HepG2 (cell line): ENCODE data around the gene RABGAP1L. TPM values are rescaled to one million over a fixed set of nuclear protein-coding genes. Genes with fewer than 3 reads are reported as not detected.
A peak's percentile ranks its signal among the peaks of the same experiment; 100 is the strongest.

Experiments
- FLYWCH1 ChIP-seq: sonication (generic); formaldehyde crosslinking; IDR thresholded peaks from 2 replicates; pipeline ENCODE4 v1.8.1; 2023; ENCODE audit warnings: mild to moderate bottlenecking, missing genetic modification reagents
- FOXA3 ChIP-seq: IDR thresholded peaks from 2 replicates; pipeline ENCODE4 v1.6.1; 2016; ENCODE audit warnings: missing genetic modification reagents, missing compliant biosample characterization
- MYNN ChIP-seq: sonication (generic); formaldehyde crosslinking; IDR thresholded peaks from 2 replicates; pipeline ENCODE4 v1.4.0; 2020; ENCODE audit warnings: mild to moderate bottlenecking, low read depth, missing genetic modification reagents
- SP5 ChIP-seq: IDR thresholded peaks from 2 replicates; pipeline ENCODE4 v1.6.1; 2016; ENCODE audit warnings: low read depth, borderline replicate concordance
- SRSF4 ChIP-seq: fragments of 200-400 bp; formaldehyde crosslinking; IDR thresholded peaks from one replicate; pipeline ENCODE4 v1.6.1; 2018; ENCODE audit warnings: mild to moderate bottlenecking, low read depth, low read length, moderate library complexity; ENCODE audit not compliant: poor library complexity, severe bottlenecking
- TP53 ChIP-seq: sonication (generic); formaldehyde crosslinking; conservative IDR thresholded peaks from 2 replicates; pipeline ENCODE4 v1.4.0; 2020; ENCODE audit warnings: missing genetic modification reagents
- ZFP82 ChIP-seq: sonication (generic); formaldehyde crosslinking; IDR thresholded peaks from 2 replicates; pipeline ENCODE4 v1.5.1; 2020; ENCODE audit warnings: mild to moderate bottlenecking, missing genetic modification reagents, borderline replicate concordance
- ZNF230 ChIP-seq: sonication (generic); formaldehyde crosslinking; IDR thresholded peaks from 2 replicates; pipeline ENCODE4 v1.4.0; 2020; ENCODE audit warnings: mild to moderate bottlenecking, missing genetic modification reagents
- ZNF44 ChIP-seq: sonication (generic); formaldehyde crosslinking; IDR thresholded peaks from 2 replicates; pipeline ENCODE4 v1.5.1; 2020; ENCODE audit warnings: mild to moderate bottlenecking, missing genetic modification reagents
- ZNF556 ChIP-seq: sonication (generic); formaldehyde crosslinking; IDR thresholded peaks from 2 replicates; pipeline ENCODE4 v1.4.0; 2020; ENCODE audit warnings: mild to moderate bottlenecking, missing genetic modification reagents, borderline replicate concordance
- ZNF879 ChIP-seq: sonication (generic); formaldehyde crosslinking; IDR thresholded peaks from 2 replicates; pipeline ENCODE4 v1.8.1; 2023; ENCODE audit warnings: missing genetic modification reagents
- polyA plus RNA-seq, 8 experiments: library from polyadenylated mRNA; depleted of rRNA in 3 of 8; stranded (reverse) in 7 of 8; unstranded in 1 of 8; fragments of >200 nt; fragmentation: Illumina TruSeq in 4 of 8; extraction: Trizol in 4 of 8; gene quantifications; 2 replicates each; pipeline versions ENCODE4 v1.2.1 to v1.2.3, GENCODE V29; 2011 to 2016; ENCODE audit warnings: low read depth in 4 of 8, missing spikeins in 1 of 8, mixed read lengths in 1 of 8; ENCODE audit not compliant: insufficient read depth in 1 of 8
- total RNA-seq, 5 experiments: library from RNA; depleted of rRNA; stranded (reverse); fragments of >200 nt; fragmentation: Illumina TruSeq; extraction: Trizol; gene quantifications; 2 replicates each; pipeline ENCODE4 v1.2.3, GENCODE V29; 2016; ENCODE audit warnings: low read depth in 1 of 5
- TF ChIP-seq, protein P1 (sequence below): fragments of 450-650 bp; IDR thresholded peaks from 2 replicates; pipeline ENCODE4 v1.6.1; 2017; ENCODE audit warnings: mild to moderate bottlenecking
- TF ChIP-seq, protein P2 (sequence below): sonication (generic); formaldehyde crosslinking; conservative IDR thresholded peaks from 2 replicates; pipeline ENCODE4 v1.8.1; 2023; ENCODE audit warnings: missing genetic modification reagents
- TF ChIP-seq, protein P3 (sequence below): sonication (generic); formaldehyde crosslinking; IDR thresholded peaks from 2 replicates; pipeline ENCODE4 v1.4.0; 2020; ENCODE audit warnings: missing genetic modification reagents, borderline replicate concordance
- TF ChIP-seq, protein P4 (sequence below): sonication (generic); formaldehyde crosslinking; IDR thresholded peaks from 2 replicates; pipeline ENCODE4 v1.8.0; 2022; ENCODE audit warnings: low read depth, missing genetic modification reagents
- TF ChIP-seq, protein P5 (sequence below): sonication (generic); formaldehyde crosslinking; IDR thresholded peaks from 2 replicates; pipeline ENCODE4 v1.4.0; 2020; ENCODE audit warnings: missing genetic modification reagents, borderline replicate concordance

The RABGAP1L gene
- total and polyA plus RNA-seq, 2 of the 13 experiments (the other 11 are each of a cell fraction or from before 2014, with no cell fraction given), result 7.9 to 22.6 TPM

DNA sequence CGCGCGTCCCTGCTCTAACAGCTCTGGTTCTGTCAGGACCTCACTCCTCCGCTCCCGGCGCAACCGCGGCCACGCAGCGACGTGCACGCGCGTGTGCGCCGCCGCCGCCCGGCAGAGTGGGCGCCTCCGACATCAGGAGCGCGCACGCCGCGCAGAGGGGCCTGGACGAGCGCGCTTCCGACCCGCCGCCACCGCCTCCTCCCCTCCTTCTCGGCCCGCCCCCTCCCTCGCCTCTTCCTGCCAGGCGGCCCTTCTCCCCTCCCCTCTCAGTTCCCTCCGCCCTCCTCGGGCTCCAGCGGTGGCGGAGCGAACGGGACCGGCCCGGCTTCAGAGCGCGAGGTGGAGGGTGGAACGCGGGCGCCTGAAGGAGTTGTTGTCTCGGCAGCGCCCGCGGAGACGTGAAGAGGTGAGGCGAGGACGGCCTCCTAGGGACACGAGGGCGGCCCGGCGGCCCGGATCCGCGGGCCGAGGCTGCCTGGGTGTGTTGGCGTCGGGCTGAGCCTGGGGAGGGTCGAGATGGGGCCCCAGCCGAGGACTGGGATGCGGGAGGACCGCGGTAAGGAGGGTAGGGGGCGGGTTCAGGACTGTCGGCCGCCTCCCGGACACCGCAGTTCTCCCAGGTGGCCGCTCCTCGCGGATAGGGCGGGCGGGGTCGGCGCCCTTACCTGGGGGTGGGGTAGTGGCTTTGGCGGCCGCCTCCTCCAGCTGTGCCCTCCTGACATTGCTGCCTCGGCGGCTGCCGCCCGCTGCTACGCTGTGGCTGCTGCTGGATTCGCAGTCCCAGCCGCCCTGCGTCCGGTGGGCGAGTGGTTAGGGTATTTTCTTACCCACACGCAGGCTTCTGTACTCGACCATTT lies at the start of gene RABGAP1L (continued):
- TF ChIP-seq, protein P1, sequence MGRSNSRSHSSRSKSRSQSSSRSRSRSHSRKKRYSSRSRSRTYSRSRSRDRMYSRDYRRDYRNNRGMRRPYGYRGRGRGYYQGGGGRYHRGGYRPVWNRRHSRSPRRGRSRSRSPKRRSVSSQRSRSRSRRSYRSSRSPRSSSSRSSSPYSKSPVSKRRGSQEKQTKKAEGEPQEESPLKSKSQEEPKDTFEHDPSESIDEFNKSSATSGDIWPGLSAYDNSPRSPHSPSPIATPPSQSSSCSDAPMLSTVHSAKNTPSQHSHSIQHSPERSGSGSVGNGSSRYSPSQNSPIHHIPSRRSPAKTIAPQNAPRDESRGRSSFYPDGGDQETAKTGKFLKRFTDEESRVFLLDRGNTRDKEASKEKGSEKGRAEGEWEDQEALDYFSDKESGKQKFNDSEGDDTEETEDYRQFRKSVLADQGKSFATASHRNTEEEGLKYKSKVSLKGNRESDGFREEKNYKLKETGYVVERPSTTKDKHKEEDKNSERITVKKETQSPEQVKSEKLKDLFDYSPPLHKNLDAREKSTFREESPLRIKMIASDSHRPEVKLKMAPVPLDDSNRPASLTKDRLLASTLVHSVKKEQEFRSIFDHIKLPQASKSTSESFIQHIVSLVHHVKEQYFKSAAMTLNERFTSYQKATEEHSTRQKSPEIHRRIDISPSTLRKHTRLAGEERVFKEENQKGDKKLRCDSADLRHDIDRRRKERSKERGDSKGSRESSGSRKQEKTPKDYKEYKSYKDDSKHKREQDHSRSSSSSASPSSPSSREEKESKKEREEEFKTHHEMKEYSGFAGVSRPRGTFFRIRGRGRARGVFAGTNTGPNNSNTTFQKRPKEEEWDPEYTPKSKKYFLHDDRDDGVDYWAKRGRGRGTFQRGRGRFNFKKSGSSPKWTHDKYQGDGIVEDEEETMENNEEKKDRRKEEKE, result no peak
- no peak for TF ChIP-seq MYNN (CRISPR knock-in tag)
- TF ChIP-seq, protein P2, sequence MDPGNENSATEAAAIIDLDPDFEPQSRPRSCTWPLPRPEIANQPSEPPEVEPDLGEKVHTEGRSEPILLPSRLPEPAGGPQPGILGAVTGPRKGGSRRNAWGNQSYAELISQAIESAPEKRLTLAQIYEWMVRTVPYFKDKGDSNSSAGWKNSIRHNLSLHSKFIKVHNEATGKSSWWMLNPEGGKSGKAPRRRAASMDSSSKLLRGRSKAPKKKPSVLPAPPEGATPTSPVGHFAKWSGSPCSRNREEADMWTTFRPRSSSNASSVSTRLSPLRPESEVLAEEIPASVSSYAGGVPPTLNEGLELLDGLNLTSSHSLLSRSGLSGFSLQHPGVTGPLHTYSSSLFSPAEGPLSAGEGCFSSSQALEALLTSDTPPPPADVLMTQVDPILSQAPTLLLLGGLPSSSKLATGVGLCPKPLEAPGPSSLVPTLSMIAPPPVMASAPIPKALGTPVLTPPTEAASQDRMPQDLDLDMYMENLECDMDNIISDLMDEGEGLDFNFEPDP (CRISPR knock-in tag), result no peak
- TF ChIP-seq ZNF230 (CRISPR knock-in tag), result no peak
- no peak for TF ChIP-seq TP53 (CRISPR knock-in tag)
- TF ChIP-seq ZFP82 (CRISPR knock-in tag), result no peak
- TF ChIP-seq, protein P3, sequence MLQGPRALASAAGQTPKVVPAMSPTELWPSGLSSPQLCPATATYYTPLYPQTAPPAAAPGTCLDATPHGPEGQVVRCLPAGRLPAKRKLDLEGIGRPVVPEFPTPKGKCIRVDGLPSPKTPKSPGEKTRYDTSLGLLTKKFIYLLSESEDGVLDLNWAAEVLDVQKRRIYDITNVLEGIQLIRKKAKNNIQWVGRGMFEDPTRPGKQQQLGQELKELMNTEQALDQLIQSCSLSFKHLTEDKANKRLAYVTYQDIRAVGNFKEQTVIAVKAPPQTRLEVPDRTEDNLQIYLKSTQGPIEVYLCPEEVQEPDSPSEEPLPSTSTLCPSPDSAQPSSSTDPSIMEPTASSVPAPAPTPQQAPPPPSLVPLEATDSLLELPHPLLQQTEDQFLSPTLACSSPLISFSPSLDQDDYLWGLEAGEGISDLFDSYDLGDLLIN, result no peak; the same call in 1 of the 2 replicates
- peak; percentile 47; the same call in 1 of the 2 replicates for TF ChIP-seq SP5 (CRISPR knock-in tag)
- TF ChIP-seq, protein P4, sequence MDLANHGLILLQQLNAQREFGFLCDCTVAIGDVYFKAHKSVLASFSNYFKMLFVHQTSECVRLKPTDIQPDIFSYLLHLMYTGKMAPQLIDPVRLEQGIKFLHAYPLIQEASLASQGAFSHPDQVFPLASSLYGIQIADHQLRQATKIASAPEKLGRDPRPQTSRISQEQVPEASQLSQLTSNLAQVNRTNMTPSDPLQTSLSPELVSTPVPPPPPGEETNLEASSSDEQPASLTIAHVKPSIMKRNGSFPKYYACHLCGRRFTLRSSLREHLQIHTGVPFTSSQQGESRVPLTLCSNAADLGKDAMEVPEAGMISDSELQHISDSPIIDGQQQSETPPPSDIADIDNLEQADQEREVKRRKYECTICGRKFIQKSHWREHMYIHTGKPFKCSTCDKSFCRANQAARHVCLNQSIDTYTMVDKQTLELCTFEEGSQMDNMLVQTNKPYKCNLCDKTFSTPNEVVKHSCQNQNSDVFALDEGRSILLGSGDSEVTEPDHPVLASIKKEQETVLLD (CRISPR knock-in tag), result no peak
- no peak; the same call in 1 of the 2 replicates for TF ChIP-seq FOXA3 (CRISPR knock-in tag)
- TF ChIP-seq, protein P5, sequence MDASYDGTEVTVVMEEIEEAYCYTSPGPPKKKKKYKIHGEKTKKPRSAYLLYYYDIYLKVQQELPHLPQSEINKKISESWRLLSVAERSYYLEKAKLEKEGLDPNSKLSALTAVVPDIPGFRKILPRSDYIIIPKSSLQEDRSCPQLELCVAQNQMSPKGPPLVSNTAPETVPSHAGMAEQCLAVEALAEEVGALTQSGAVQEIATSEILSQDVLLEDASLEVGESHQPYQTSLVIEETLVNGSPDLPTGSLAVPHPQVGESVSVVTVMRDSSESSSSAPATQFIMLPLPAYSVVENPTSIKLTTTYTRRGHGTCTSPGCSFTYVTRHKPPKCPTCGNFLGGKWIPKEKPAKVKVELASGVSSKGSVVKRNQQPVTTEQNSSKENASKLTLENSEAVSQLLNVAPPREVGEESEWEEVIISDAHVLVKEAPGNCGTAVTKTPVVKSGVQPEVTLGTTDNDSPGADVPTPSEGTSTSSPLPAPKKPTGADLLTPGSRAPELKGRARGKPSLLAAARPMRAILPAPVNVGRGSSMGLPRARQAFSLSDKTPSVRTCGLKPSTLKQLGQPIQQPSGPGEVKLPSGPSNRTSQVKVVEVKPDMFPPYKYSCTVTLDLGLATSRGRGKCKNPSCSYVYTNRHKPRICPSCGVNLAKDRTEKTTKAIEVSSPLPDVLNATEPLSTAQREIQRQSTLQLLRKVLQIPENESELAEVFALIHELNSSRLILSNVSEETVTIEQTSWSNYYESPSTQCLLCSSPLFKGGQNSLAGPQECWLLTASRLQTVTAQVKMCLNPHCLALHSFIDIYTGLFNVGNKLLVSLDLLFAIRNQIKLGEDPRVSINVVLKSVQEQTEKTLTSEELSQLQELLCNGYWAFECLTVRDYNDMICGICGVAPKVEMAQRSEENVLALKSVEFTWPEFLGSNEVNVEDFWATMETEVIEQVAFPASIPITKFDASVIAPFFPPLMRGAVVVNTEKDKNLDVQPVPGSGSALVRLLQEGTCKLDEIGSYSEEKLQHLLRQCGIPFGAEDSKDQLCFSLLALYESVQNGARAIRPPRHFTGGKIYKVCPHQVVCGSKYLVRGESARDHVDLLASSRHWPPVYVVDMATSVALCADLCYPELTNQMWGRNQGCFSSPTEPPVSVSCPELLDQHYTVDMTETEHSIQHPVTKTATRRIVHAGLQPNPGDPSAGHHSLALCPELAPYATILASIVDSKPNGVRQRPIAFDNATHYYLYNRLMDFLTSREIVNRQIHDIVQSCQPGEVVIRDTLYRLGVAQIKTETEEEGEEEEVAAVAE, result no peak
- TF ChIP-seq ZNF44 (CRISPR knock-in tag), result no peak
- no peak for TF ChIP-seq ZNF879 (CRISPR knock-in tag)
- no peak for TF ChIP-seq FLYWCH1 (CRISPR knock-in tag)
- no peak for TF ChIP-seq SRSF4
- peak; percentile 59; the same call in 1 of the 2 replicates for TF ChIP-seq ZNF556 (CRISPR knock-in tag)
